SIG-M5 treated with dmso at 0.1 percent for 504 hours (cell line): Measurements from ENCODE around the gene OR10K1.

Experiments used
- DNase-seq: peaks from one replicate; lab custom pipeline; 2025; ENCODE audit not compliant: unreplicated experiment; lab: John Stamatoyannopoulos, UW

OR10K1 gene

GRCh38 chr1:158461534-158461933 lies at the start of gene OR10K1:
TSS of gene OR10K1 (plus strand) at chr1:158461834. CDS start at chr1:158465562, 3,728 bp downstream.
- DNase-seq: no peak

- DNase-seq: no peak
These were observed 46.8 kb upstream of the OR10K1 start for GRCh38 chr1:158414651-158415345.

GRCh38 chr1:158417586-158417985 lies 44.0 kb upstream of the OR10K1 start:
- no peak for DNase-seq

- DNase-seq: no peak
These were observed 39.4 kb upstream of the OR10K1 start for GRCh38 chr1:158422212-158422611.

GRCh38 chr1:158425027-158425426 lies 36.6 kb upstream of the OR10K1 start:
- DNase-seq: no peak

GRCh38 chr1:158426137-158426536 lies 35.5 kb upstream of the OR10K1 start, which contains the start of gene OR10K2:
TSS of gene OR10K2 (minus strand) at chr1:158426237. CDS start at chr1:158420866, 5,371 bp downstream.
- DNase-seq: no peak

- peak; percentile 65 for DNase-seq
These were observed 31.5 kb upstream of the OR10K1 start for GRCh38 chr1:158430163-158430562.

GRCh38 chr1:158434741-158435140 lies 26.9 kb upstream of the OR10K1 start:
- DNase-seq: no peak

- DNase-seq: no peak
These were observed 16.3 kb upstream of the OR10K1 start for GRCh38 chr1:158445376-158445775.

- no peak for DNase-seq
These were observed 7.1 kb upstream of the OR10K1 start for GRCh38 chr1:158454537-158454936.

- no peak for DNase-seq
These were observed 4.4 kb upstream of the OR10K1 start for GRCh38 chr1:158457246-158457645.

GRCh38 chr1:158458263-158458662 lies 3.4 kb upstream of the OR10K1 start:
- DNase-seq: no peak

GRCh38 chr1:158471920-158472319 lies 10.3 kb downstream of the OR10K1 start, which contains the start of gene OR10R2:
TSS of gene OR10R2 (plus strand) at chr1:158472220. CDS start at chr1:158472326, 106 bp downstream.
- no peak for DNase-seq

GRCh38 chr1:158485455-158485854 lies 23.8 kb downstream of the OR10K1 start:
- no peak for DNase-seq

- DNase-seq: no peak
These were observed 29.7 kb downstream of the OR10K1 start for GRCh38 chr1:158491316-158491715.

- DNase-seq: no peak
These were observed 31.4 kb downstream of the OR10K1 start for GRCh38 chr1:158493054-158493453.

GRCh38 chr1:158494796-158495195 lies 33.2 kb downstream of the OR10K1 start:
- no peak for DNase-seq

- peak; percentile 32 for DNase-seq
These were observed 34.7 kb downstream of the OR10K1 start for GRCh38 chr1:158496374-158496773.

GRCh38 chr1:158506369-158506987 lies 44.8 kb downstream of the OR10K1 start:
- DNase-seq: peak; percentile 43

GRCh38 chr1:158507511-158507910 lies 45.9 kb downstream of the OR10K1 start:
- no peak for DNase-seq

- no peak for DNase-seq
These were observed 48.0 kb downstream of the OR10K1 start for GRCh38 chr1:158509471-158510156.

GRCh38 chr1:158516966-158517365 lies 55.3 kb downstream of the OR10K1 start:
- no peak for DNase-seq
